SK-MEL-5 (cell line): ENCODE data around the gene TUBGCP3. TPM values are rescaled to one million over a fixed set of nuclear protein-coding genes. Genes with fewer than 3 reads are reported as not detected.
"Not testable (repeated sequence)": the region's sequence is repeated elsewhere in the genome, so short reads cannot be mapped to it uniquely, and the experiment has no call there.

Experiments
- DNase-seq: peaks from one replicate; pipeline ENCODE4 v3.0.0-alpha.2; 2016; ENCODE audit warnings: low read depth, low spot score
- in situ Hi-C: cut with HindIII; loops from 2 replicates; pipeline ENCODE4 v1.10.0; 2016; ENCODE audit warnings: low sequenced_read_pairs, high pct_unique_total_duplicates, low pct_unique_long_range_greater_than_20kb
- total RNA-seq: library from RNA; depleted of rRNA; stranded (reverse); fragments of >200 nt; shearing (Covaris generic); gene quantifications from 2 replicates; pipeline ENCODE4 v1.2.3, GENCODE V29; 2014

The TUBGCP3 gene
- total RNA-seq, 1 experiment from 2014 or later = 17.1 TPM

DNA sequence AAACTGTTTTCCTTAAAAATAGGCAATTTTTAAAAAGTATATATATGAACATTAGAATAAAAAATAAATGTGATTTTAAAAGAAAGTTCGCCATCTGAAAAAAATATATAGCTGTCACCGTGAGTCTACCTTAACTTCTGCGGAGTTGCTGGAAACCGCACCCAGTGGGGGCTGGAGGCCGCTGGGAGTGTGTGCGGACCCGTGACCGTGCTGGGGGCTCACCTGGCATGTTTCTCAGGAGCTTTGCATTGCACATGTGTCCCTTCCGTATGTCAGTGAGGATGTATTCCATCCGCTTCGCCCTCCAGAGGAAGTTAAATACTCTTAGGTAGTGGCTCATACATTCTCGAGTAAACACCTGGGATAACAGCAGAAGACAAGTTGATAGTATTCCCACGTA is 71.7 kb downstream of the TUBGCP3 start:
- in situ Hi-C loops = no loop called here
- no peak for DNase-seq

GRCh38 chr13:112513761-112514160 is 74.2 kb downstream of the TUBGCP3 start:
- in situ Hi-C loops = no loop called here
- DNase-seq = no peak

GRCh38 chr13:112510987-112511685 is 76.8 kb downstream of the TUBGCP3 start:
- in situ Hi-C loops = no loop called here
- DNase-seq = no peak

DNA sequence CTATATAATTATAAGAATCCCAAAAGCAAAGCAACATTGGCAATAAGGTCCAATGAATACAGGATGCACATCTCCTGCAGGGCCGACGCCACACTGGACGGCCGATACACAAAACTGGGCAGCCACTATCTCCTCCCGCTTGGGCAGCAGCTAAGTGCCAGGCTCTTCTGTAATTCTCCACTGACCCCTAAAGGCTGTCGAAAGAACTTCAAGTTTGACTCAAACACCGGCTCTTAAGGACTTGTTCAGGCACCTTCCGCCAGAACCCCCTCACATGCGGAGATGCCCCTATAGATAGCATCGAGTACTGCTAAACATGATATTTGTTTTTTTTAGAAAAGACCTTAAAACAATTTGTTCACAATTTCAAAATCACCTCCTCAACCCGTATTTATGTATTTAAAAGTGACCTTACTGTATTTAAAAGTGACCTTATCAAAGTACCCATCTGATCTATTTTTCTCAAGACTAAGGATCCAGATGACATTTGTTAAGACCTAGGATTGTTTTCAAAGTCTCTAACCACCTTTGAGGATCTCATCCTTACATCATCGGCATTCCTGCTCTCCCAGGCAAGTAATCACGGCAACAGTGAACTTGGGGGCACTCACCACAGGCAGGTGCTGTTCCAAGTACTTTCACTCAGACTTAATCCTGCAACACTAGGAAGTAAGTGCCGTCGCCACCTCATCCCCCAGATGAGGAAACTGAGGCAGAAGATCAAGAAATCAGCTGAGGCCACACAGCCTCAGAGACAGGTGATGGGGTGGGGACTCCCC is 77.8 kb downstream of the TUBGCP3 start:
- in situ Hi-C loops = no loop called here
- DNase-seq = peak; percentile 87

- in situ Hi-C loops = no loop called here
- DNase-seq = no peak
These were observed 78.8 kb downstream of the TUBGCP3 start for GRCh38 chr13:112509190-112509589.

GRCh38 chr13:112506046-112506445 is 81.9 kb downstream of the TUBGCP3 start:
- DNase-seq = peak; percentile 8
- in situ Hi-C loops = no loop called here

DNA sequence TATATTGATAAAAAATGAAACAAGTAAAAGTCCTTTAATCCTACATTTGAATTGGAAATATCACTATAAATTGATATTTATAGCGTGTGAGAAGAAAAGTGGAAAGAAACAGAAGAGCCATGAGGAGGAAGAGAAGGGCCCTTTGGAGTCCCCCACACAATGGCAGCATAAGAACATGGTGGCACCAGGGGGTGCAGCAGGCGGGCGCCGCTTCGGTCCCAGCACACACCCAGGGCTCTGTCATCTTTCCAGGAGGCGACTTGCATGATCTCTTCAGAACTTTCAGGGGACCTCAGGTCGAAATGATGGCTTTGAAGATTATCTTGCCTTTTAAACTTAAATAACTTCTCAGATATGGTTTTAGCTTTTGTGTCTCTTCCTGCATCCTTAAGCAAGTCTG is 91.8 kb downstream of the TUBGCP3 start:
- in situ Hi-C loops = no loop called here
- DNase-seq = no peak

GRCh38 chr13:112495465-112495864 is 92.5 kb downstream of the TUBGCP3 start:
- in situ Hi-C loops = no loop called here
- no peak for DNase-seq

DNA sequence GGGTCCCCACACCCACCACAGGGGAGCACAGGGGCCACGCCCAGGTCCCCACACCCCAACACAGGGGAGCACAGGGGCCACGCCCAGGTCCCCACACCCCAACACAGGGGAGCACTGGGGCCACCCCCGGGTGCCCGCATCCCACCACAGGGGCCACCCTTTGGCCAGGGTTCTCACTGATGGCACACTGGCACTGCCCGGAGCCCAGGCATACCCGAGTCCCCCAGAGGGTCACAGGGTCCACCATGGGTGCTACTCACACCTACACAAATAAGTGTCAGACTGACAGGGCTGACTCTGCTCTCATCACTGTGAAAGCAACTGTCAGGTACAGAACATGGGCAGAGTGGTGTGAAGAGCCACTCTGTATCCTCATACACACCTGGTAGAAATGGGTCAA is 98.8 kb downstream of the TUBGCP3 start:
- in situ Hi-C loops = no loop called here
- no peak for DNase-seq

DNA sequence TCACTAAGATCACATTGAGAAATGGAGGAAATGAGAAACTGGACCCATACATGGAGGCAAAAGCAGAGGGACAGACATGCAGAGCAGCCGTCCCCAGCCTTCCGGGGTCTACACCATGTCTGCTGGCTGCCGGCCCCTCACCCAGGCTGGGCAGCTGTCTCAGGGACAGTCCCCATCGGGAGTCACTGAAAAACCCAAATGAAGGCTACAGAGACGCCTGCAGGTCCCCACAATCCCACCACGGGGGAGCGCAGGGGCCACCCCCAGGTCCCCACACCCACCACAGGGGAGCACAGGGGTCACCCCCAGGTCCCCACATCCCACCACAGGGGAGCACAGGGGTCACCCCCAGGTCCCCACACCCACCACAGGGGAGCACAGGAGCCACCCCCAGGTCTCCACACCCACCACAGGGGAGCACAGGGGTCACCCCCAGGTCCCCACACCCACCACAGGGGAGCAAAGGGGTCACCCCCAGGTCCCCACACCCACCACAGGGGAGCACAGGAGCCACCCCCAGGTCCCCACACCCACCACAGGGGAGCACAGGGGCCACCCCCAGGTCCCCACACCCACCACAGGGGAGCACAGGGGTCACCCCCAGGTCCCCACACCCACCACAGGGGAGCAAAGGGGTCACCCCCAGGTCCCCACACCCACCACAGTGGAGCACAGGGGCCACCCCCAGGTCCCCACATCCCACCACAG is 99.5 kb downstream of the TUBGCP3 start:
- DNase-seq, in situ Hi-C loops: not testable (repeated sequence)

GRCh38 chr13:112487127-112487517 is 100.8 kb downstream of the TUBGCP3 start:
- in situ Hi-C loops = no loop called here
- DNase-seq = no peak

DNA sequence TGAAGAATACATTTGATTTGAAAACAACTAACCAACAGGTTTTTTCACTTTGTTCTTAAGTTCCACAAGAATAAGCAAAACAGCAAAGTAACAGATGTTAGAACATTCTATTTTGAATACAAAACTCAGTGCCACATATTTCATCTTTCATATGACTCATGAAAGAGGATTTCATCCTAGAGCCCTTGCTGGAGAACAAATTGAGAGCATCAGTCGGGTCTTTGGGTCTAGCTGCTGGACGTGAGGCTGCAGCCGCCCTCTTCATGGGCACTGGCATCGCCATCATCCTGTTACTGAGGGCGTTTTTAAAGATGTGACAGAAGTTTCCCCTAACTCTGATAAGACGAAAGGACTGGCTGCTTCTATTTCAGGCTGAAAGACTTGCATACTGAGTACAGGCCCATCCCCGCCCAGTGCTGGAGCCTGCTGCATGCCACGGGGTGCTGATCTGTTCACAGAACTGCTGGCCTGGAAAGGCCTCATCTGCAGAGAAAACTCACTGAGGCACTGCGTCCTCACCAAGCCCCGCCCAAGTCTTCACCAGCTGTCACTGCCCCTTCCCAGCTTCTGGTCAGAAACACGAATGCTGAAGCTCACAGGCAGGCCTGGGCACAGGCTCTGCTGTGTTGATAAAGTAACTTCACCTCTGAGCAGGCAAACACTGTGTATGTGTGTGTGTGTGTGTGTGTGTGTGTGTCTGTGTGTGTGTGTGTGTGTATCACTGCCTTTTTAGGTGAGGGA is 101.4 kb downstream of the TUBGCP3 start:
- DNase-seq = no peak
- in situ Hi-C loops = no loop called here

GRCh38 chr13:112485814-112486213 is 102.1 kb downstream of the TUBGCP3 start:
- in situ Hi-C loops, DNase-seq: not testable (repeated sequence)

DNA sequence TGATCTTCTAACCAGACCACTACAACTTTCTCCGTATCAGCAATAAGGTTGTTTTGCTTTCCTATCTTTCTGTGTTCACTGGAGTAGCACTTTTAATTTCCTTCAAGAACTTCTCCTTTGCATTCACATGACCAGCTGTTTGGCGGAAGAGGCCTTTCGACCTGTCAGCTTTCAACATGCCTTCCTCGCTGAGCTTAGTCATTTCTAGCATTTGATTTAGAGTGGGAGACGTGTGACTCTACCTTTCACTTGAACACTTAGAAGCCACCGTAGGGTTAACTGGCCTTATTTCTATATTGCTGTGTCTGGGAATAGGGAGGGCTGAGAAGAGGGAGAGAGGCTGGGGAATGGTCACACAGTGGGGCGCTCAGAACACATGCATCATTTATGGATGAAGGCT is 104.7 kb downstream of the TUBGCP3 start:
- no peak for DNase-seq
- in situ Hi-C loops = no loop called here

DNA sequence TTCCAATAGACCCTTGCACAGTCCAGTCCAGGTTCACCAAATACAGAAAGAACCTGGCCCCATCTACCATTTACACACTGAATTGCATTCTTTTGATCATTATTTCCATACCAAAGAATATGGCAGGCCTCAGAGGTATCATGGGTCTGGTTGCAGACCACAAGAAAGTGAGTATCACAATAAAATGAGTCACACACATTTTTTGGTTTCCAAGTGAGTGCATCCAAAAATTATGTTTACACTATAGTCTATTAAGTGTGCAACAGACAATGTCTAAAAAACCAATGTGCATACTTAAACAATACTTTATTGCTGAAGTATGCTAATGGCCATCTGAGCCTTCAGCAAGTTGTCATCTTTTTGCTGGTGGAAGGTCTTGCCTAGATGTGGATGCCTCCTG is 106.5 kb downstream of the TUBGCP3 start:
- in situ Hi-C loops = no loop called here
- DNase-seq = no peak

DNA sequence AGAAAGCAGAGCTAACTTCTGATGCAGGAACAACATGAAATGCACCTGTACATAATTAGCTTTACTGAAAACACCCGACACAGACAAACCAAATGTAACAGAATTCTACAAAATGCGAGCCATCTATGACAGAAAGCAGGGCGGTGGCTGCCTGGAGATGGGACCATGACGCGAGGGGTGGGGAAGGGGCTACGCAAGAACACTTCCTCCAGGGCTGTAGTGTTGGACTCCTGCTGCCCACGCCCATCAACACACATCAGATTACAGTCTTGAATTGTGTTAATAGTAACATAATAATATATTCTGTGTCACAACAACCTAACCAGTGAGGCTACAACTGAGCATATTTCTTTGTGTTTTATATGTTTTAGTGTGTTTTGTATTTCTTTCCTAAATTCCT is 108.6 kb downstream of the TUBGCP3 start:
- in situ Hi-C loops = no loop called here
- DNase-seq = no peak

DNA sequence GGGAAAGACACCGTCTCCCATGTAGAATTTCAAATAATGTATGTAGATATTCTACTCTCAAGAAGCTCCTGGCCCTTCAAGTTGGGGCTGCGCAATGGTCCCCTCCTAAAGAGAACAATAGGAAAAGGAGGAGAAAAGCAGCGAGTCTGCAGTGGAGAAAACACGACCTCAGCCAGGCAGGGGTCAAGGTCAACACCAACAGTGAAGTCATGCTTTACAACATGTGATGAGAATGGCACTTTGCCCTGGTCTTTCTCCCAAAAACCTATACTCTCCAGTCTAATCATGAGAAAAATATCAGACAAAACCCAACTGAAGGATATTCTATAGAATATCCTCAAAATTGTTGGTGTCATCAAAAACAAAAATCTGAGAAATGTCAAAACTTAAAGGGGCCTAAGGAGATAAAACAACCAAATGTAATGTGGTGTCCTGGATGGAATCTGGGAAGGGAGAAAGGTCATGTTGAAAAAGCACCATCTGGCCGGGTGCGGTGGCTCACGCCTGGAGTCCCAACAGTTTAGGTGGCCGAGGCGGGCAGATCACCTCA is 110.8 kb downstream of the TUBGCP3 start:
- in situ Hi-C loops = no loop called here
- no peak for DNase-seq

DNA sequence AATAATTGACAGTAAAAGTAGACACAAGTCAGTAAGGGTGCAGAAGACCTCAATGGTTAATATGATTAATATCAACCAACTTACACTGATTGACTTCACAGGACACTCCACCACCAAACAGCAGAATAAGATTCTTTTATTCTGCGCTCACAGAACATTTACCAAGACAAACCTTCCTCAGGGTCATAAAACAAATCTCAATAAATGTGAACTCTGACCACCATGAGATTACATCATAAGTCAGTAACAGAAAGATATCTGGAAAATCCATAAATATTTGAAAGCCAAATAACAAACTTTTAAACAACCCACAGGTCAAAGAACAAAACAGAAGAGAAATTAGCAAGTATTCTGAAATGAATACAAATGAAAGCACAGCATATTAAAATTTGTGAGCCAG is 112.1 kb downstream of the TUBGCP3 start:
- in situ Hi-C loops = no loop called here
- no peak for DNase-seq
